NCI-H2196 (cell line): Measurements from ENCODE around the gene OTOS.

Experiments
- DNase-seq: peaks from one replicate; lab custom pipeline; 2025; ENCODE audit not compliant: unreplicated experiment; lab: John Stamatoyannopoulos, UW

The OTOS gene

DNA sequence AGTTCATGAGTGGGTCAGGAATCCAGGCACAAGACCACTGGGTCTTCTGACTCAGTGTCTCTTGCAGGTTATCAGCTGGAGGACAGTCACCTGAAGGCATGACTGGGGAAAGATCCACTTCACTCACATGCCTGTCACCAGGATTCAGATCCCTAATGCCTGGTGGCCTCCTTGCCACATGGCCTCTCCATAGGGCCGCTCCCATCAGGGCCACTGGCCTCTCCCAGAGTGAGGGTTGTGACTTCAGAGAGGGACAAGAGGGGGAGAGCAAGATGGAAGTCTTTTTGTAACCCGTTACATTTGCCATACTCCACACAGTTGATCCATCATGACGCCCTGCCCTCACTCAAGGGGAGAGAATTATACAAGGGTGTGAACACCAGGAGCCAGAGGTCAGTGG, 13.0 kb upstream of the OTOS start:
- no peak for DNase-seq

DNA sequence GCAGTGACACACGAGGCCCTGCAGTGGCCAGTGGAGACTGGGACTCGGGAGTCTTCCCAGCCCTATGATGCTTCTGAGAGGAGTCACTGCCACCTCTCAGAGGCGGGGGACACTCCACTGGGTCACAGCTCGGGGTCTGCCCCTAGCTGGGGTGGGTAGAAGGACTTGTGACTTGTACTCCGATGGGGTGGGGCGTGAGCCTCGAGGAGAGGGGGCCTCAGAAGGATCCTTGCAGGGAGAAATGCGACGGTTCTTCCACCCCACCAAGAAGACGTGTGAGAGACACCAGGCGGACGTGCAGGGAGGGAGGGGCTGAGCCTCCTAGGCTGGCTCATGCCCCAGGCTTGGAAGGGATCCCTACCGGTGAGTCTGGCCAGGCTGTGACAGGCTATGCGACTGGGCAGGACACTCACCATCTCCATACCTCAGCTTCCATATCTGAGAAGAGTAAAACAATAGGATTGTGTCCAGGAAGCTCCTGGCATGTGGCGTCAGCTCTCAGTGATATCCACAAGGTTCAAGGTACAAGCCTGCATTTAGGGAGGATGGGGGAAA, 11.1 kb upstream of the OTOS start:
- DNase-seq: no peak

DNA sequence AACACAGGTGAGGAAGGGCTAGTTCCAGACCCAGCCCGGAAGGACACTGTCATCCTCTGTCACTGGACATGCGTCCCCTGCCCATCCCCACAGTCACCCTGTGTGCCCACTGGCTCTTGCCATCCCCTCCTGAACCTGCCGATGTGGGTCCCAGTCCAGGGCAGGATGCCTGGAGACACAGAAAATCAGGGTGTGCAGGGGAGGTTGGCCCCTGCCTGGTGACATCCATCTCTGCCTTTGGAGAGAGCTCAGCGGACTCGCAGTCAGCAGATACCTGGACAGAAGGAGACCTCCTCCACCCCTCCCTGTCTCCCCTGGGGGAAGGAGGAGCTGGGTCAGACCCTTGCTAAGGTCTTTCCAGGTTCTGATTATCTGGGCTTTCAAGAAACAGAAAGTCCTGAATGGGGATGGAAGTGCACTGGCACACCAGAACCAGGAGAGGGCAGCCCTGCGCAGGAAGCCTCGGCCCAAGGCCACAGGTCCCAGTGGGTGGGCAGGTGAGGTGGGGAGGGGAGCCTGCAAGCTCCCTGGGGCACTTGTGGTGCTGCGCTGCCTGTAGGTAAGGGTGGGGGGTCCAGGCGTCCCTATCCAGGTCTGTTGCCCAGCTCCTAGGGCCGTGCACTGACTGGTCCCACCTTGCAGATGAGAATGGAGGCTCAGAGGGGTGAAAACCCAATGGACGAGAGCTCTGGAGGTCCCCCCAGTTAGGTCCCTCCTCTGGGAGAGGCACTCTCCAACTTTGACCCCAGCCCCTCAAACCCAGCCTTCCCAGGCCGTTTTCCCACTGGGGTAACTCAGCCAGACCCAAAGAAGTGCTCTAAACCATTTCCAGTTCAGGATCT, 9.7 kb upstream of the OTOS start:
- peak; percentile 72 for DNase-seq

DNA sequence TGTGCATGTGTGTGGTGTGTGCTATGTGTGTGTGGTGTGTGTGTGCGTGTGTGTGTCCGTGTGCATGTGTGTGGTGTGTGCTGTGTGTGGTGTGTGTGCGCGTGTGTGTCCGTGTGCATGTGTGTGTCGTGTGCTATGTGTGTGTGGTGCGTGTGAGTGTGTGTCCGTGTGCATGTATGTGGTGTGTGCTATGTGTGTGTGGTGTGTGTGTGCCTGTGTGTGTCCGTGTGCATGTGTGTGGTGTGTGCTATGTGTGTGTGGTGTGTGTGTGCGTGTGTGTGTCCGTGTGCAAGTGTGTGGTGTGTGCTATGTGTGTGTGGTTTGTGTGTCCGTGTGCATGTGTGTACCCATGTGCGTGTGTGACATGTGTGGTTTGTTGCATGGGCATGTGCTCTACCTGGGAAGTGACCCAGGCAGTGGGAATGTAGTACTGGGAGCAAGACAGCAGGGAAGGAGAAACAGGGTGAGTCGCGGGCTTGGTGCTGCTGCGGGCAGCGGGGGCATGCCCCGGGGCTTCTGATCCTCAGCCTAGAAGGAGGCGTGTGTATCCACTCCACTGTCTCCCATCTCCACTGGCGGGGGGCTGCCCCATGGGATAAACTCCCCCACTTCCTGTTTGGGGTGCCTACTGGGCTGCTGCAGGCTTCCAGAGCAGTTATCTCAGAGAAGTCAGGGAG, 7.6 kb upstream of the OTOS start:
- no peak for DNase-seq

- DNase-seq: no peak
These were observed 6.9 kb upstream of the OTOS start for GRCh38 chr2:240147382-240147781.

GRCh38 chr2:240146627-240147278, 6.3 kb upstream of the OTOS start:
- DNase-seq: no peak

DNA sequence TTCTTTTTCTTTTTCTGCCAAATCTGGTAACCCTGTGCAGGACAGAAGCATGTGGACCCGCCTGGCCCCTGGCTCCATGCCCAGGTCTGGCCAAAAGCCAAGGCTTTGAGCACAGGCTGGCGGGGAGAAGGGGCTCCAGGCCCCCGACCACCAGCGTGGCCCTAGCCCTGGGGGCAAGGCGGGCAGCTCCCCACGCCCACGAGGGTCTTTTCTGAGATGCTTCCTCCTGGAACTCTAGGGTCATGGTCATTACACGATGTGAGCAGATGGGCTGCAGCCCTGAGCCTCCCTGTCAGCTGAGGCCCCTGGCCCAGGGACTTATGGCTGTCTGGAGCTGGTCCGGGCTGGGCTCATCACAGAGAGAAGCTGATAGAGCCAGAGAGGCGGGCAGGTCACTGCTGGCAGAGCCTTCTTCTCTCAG, 5.7 kb upstream of the OTOS start:
- no peak for DNase-seq

DNA sequence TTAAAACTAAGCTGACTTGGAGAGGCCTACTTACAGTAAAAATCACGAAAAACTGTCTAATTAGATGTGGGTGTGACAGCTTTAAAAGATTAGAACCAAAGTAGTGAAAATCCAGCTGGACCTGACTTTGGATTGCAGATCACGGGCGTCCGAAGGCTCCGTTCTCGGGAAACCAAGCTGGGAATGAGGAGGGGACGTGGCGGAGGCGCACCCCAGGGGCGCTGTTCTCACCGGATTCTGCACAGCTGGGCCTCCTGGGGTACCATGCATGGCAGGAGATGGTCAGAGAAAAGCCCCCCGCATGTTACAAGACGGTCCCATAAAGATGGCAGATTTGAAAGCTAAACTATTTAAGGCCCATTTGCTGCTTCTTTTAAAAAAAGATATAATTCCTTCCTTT, 5.0 kb upstream of the OTOS start:
- no peak for DNase-seq

DNA sequence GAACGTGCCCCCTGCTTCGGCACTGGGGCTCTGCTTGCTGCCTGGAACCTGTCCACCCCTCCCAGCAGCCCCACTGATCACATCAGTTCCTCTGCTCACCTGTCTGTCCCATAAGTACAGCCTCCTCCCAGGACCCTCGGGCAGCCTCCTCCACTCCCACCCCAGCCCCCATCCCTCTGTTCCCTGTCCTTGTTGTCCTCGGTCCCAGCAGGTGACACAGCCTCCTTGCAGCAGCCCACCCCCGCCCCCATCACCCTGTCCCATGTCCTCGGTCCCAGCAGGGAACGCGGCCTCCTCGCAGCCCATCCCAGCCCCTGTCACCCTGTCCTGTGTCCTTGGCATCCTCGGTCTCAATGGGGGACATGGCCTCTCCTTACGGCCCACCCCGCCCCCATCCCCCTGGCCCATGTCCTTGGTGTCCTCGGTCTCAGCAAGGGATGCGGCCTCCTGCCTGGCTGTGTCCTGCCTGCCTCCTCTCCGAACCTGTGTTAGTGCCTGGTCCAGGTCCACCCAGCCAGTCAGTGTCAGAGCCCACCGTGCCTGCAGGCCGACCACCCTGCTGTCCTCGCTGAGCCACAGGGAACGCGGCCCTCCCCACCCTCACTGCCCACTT, 4.3 kb upstream of the OTOS start:
- no peak for DNase-seq

GRCh38 chr2:240143801-240144648, 3.6 kb upstream of the OTOS start:
- DNase-seq: peak; percentile 60

DNA sequence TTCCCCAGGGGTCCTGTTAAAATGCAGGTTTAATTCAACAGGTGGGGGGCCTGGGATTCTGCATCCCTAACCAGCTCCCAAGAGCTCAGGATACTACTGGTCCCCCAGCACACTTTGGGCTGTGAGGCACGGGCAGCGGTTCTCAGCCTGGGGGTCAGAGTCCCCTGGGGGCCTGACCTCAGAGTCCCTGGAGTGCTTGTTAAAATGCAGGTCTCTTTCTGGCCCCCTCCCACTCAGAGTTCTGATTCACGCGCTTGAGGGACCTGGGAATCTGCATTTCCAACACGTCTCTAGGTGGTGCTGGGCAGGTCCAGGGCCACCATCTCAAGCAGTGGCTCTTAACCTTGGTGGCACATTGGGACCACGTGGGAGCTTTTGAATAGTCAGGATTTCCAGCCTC, 2.8 kb upstream of the OTOS start:
- no peak for DNase-seq

- DNase-seq: no peak
These were observed 2.4 kb upstream of the OTOS start for GRCh38 chr2:240142859-240143258.

- no peak for DNase-seq
These were observed 1.9 kb upstream of the OTOS start for GRCh38 chr2:240142256-240142775.

- no peak for DNase-seq
These were observed 1.3 kb upstream of the OTOS start for GRCh38 chr2:240141736-240142135.

- no peak for DNase-seq
These were observed 462 bp upstream of the OTOS start for GRCh38 chr2:240140920-240141319.

DNA sequence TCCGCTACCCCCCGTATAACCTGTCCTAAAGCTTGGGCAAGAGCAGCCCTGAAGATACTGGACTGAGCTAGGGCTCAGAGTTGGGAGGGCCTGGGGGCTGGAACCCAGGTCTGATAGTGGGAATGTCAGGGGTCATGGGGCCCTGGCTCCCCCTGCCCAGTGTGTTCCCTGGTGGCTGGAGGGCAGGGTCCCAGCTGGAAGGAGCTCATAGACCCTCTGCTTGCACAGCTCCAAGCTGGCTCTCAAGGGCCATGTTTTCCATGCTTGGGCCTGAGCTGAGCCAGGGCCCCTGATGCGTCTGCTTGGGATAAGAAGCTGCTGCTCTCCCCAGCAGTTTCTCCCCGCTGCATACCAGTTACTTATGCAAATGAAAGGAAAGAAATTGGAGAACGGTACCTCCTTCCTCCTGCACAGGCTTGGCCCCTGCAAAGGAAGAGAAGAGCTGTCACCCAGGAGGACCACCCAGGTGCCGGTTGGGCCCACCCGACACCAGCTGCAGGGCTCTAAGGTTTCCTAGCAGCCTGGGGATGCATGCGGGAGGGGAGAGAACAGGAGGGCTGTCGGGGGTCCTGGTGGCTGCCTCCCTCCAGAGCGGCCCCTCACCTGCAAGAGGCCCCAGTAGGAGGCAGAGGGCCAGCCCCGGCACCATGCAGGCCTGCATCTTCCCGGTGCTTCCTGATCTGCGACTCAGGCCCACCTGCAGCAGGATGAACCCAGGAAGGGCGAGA, 628 bp downstream of the OTOS start:
- DNase-seq: no peak

DNA sequence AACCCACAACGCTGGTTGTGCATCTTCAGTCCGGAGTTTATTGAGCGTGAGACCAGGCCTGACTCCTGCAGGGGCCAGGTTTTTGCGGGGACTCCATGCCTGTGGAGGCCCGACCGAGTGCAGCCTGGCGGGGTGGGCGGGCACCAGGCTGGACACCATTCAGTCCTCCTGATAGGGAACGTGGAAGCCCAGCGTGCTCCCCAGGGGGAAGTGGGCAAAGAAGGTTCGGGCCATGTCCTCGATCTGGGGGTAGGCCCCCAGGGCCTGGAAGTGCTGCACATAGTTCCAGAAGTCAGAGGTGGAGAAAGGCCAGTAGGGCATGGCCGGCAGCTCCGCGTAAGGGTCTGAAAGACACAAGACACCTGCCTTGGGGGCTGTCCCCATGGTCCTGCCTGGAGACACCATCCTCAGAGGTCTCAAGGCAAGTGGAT, 1.4 kb downstream of the OTOS start:
- no peak for DNase-seq

- DNase-seq: no peak
These were observed 2.0 kb downstream of the OTOS start for GRCh38 chr2:240138254-240138984.
